H1 (cell line): ENCODE measurements around the gene TBC1D9. TPM values are rescaled to one million over a fixed set of nuclear protein-coding genes. Genes with fewer than 3 reads are reported as not detected.

ENCODE experiments used
- ATF3 ChIP-seq: IDR thresholded peaks from 2 replicates; pipeline ENCODE4 v1.6.1; 2011; ENCODE audit warnings: low read depth, mild to moderate bottlenecking, low read length; ENCODE audit not compliant: insufficient read depth
- EP300 ChIP-seq, 2 experiments: IDR thresholded peaks; 1 replicate in 1 of 2; 2 replicates in 1 of 2; pipeline ENCODE4 v1.6.1; 2011 to 2012; ENCODE audit warnings: low read depth in 2 of 2, low read length in 2 of 2, mild to moderate bottlenecking in 2 of 2, borderline replicate concordance in 1 of 2, inconsistent platforms in 1 of 2, moderate library complexity in 1 of 2
- TEAD4 ChIP-seq: IDR thresholded peaks from 2 replicates; pipeline ENCODE4 v1.6.1; 2012; ENCODE audit warnings: low read depth, low read length, inconsistent platforms, mixed read lengths
- polyA plus RNA-seq, 7 experiments: library from polyadenylated mRNA; depleted of rRNA in 3 of 7; stranded (reverse) in 5 of 7; unstranded in 2 of 7; fragments of >200 nt in 5 of 7; fragments of 200-250 nt in 2 of 7; gene quantifications; 1 replicate in 5 of 7; 2 replicates in 1 of 7; 4 replicates in 1 of 7; pipeline versions ENCODE4 v1.2.1 to v1.2.3, GENCODE V29; 2011 to 2013; ENCODE audit warnings: missing spikeins in 2 of 7, mixed read lengths in 2 of 7
- total RNA-seq: library from RNA; stranded (reverse); fragmentation: NEBNext Ultra II Directional; extraction: Animal tissue kit (Norgen Biotek cat#: 25700); gene quantifications from 2 replicates; pipeline ENCODE4 v1.2.1, GENCODE V29; 2021

The TBC1D9 gene
- total and polyA plus RNA-seq, 2 of the 8 experiments (the other 6 are each of a cell fraction or from before 2014, with no cell fraction given): 0.94 to 1.0 TPM

GRCh38 chr4:140762202-140762601 lies 6.0 kb upstream of the TBC1D9 start (continued):
- TF ChIP-seq ATF3 (no peak), EP300 (IDR thresholded peaks at IDR 0.05; ENCODE audit: borderline replicate concordance in 1 of 2, low read depth in 2 of 2, low read length in 2 of 2) (no peak), TEAD4 (no peak)
- TF ChIP-seq, all 59 proteins: peak for 0
